ENCODE measurements around the gene BDKRB2.

DNA sequence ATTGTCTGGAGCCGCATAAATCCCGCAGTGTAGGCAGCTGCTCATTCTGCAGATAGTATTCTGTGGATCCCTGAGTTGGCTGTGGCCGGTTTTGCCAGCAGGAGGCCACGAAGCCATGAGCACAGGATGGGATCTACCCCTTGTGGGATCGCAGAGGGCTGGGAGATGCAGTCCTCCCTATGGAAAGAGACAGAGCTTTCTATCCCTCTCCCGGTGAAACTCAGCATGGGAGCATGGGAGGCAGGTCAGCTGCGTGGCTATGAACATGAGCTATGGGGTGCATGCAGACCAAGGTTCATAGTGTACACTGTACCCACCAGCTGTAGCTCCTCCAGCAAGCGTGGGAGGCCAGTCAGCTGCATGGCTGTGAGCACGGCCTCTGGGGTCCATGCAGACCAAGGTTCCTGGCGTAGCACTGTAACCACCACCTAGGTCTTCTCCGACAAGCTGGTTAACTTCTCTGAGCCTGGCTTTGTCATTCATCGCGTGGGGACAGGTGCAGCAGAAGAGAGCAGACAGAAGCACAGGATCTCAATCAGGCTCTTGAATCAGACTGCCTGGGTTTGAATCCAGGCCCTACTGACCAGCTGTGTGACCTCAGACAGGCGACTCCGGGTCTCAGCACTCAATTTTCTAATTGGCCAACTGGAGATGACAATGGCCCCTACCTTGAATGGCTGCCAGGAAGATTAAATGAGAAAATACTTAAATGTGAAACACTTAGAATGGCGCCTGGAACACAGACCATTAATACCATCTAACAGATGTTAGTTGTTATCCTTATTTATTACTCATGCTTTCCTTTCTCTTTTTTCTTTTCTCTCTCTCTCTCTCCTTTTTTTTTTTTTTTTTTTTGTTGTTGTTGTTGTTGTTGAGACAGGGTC, 57.4 kb downstream of the BDKRB2 start:
- TF ChIP-seq POLR2A (IDR thresholded peaks at IDR 0.05), result no peak
- TF ChIP-seq, protein P1, sequence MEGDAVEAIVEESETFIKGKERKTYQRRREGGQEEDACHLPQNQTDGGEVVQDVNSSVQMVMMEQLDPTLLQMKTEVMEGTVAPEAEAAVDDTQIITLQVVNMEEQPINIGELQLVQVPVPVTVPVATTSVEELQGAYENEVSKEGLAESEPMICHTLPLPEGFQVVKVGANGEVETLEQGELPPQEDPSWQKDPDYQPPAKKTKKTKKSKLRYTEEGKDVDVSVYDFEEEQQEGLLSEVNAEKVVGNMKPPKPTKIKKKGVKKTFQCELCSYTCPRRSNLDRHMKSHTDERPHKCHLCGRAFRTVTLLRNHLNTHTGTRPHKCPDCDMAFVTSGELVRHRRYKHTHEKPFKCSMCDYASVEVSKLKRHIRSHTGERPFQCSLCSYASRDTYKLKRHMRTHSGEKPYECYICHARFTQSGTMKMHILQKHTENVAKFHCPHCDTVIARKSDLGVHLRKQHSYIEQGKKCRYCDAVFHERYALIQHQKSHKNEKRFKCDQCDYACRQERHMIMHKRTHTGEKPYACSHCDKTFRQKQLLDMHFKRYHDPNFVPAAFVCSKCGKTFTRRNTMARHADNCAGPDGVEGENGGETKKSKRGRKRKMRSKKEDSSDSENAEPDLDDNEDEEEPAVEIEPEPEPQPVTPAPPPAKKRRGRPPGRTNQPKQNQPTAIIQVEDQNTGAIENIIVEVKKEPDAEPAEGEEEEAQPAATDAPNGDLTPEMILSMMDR (IDR thresholded peaks at IDR 0.05), result no peak

All from thyroid gland (tissue), 4 donors.